ENCODE data around the gene TBC1D25. TPM values are rescaled to one million over a fixed set of nuclear protein-coding genes. Genes with fewer than 3 reads are reported as not detected.

Gene TBC1D25
- total RNA-seq, 4 donors from 2014 or later: 9.9 to 15.9 (median 12.2) TPM

DNA sequence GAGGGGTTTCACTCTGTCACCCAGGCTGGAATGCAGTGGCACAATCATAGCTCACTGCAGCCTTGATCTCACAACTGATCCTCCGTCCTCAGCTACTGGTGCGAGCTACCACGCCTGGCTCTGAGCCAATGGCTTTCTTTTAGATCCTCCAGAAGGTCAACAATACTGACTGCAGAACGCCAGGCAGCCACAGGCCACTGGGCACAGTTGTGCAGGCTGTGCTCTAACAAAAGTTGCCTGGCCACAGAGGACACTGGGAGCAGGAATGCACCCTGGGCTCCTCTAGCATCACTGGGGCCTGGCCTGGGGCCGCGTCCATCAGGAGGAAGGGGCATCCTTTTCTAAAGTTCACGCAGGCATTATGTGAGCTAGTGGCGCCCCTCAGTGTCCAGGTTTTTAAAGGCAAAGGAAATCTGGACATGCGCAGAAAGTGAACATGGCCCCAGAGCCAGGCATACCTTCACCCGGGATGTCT lies 45.6 kb upstream of the TBC1D25 start:
- no peak overlapping the region for H3K4me3 ChIP-seq
- DNase-seq (ENCODE audit: low spot score in 2 of 2): no peak
- 20 to 35% methylated on average over 4 to 10 of the region's 10 CpGs for WGBS, 2 donors
- TF ChIP-seq, protein P1, sequence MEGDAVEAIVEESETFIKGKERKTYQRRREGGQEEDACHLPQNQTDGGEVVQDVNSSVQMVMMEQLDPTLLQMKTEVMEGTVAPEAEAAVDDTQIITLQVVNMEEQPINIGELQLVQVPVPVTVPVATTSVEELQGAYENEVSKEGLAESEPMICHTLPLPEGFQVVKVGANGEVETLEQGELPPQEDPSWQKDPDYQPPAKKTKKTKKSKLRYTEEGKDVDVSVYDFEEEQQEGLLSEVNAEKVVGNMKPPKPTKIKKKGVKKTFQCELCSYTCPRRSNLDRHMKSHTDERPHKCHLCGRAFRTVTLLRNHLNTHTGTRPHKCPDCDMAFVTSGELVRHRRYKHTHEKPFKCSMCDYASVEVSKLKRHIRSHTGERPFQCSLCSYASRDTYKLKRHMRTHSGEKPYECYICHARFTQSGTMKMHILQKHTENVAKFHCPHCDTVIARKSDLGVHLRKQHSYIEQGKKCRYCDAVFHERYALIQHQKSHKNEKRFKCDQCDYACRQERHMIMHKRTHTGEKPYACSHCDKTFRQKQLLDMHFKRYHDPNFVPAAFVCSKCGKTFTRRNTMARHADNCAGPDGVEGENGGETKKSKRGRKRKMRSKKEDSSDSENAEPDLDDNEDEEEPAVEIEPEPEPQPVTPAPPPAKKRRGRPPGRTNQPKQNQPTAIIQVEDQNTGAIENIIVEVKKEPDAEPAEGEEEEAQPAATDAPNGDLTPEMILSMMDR (IDR thresholded peaks at IDR 0.05): no peak
- TF ChIP-seq POLR2A (IDR thresholded peaks at IDR 0.05): no peak
- no peak for TF ChIP-seq EP300 (IDR thresholded peaks at IDR 0.05)
- no peaks in the 10 kb centered on the region for H3K4me1 ChIP-seq
- H3K27ac ChIP-seq: no peak overlapping the region
- no peaks in the 10 kb centered on the region for H3K36me3 ChIP-seq
- H3K9me3 ChIP-seq: no peaks in the 10 kb centered on the region
- H3K27me3 ChIP-seq: no peaks in the 10 kb centered on the region

DNA sequence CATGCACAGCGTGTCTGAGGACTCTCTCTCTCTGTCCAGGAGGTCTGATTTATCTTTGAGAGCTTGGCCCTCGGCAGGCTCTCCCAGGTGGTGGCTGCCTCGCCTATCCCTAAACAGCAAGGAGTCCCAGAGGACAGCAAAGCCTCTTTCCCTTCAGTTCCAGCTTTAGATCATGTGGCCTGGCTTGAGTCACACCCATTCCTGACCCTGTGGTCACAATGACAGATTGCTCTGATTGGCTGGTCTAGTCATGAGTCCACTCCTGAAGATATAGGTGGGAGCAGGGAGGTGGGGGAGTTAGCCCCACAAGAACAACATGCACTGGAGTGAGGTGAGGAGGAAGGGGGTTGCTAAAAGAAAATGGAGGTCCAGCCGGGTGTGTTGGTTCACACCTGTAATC lies 42.9 kb upstream of the TBC1D25 start:
- DNase-seq (ENCODE audit: low spot score in 2 of 2): no peak
- H3K27me3 ChIP-seq: no peaks in the 10 kb centered on the region
- H3K4me1 ChIP-seq: no peaks in the 10 kb centered on the region
- no peaks in the 10 kb centered on the region for H3K9me3 ChIP-seq
- TF ChIP-seq POLR2A (IDR thresholded peaks at IDR 0.05) (no peak), EP300 (IDR thresholded peaks at IDR 0.05) (no peak)
- TF ChIP-seq, protein P1 (IDR thresholded peaks at IDR 0.05): no peak
- H3K4me3 ChIP-seq: no peak overlapping the region
- 73 to 83% methylated on average over 4 of the region's 4 CpGs for WGBS, 2 donors
- no peaks in the 10 kb centered on the region for H3K36me3 ChIP-seq
- H3K27ac ChIP-seq: no peak overlapping the region

DNA sequence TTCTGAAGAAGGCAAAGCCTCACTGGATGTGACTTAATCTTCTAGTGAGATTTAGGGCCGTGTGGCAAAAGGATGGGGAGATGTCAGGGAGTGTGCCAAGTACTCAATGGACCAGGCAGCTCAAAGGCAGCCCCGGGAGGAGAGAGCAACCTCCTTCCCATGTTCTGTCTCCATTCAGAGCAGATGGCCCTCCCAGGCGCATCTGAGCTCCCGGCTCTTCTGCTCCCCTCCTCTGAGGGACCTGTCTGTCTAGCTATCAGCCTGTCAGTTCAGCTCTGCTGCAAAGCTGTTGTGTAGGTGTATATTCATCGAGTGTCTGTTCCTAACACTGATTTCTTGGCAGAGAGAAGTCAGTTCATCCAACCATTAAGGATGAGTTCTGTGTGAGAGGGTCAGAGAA lies 41.6 kb upstream of the TBC1D25 start:
- no peak for DNase-seq (ENCODE audit: low spot score in 2 of 2)
- H3K4me3 ChIP-seq: no peak overlapping the region
- 55 to 65% methylated on average over 4 to 5 of the region's 5 CpGs for WGBS, 2 donors
- no peaks in the 10 kb centered on the region for H3K36me3 ChIP-seq
- no peaks in the 10 kb centered on the region for H3K9me3 ChIP-seq
- no peaks in the 10 kb centered on the region for H3K27me3 ChIP-seq
- TF ChIP-seq POLR2A (IDR thresholded peaks at IDR 0.05) (no peak), EP300 (IDR thresholded peaks at IDR 0.05) (no peak)
- TF ChIP-seq, protein P1 (IDR thresholded peaks at IDR 0.05): no peak
- H3K27ac ChIP-seq: no peak overlapping the region
- no peaks in the 10 kb centered on the region for H3K4me1 ChIP-seq

DNA sequence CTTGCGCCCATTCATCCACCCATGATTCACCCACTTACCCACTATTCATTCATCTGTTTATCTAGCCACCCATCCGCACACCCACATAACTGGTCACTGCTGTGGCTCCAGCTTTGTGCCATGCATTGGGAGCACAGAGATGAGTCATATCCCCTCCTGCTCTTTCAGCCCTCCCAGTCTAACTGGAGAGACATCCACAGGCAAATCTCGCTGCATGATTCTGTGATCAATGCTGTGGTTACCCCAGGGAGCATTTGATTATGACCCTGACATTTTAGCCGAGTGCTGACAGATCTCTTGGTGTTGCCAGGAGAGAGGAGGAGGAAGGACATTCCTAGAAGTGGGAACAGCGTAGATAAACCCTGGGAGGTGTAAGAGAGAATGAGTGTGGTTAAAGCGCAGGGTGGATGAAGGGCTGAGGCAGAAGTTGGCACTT lies 41.1 kb upstream of the TBC1D25 start:
- no peak overlapping the region for H3K27ac ChIP-seq
- WGBS, 2 donors: 48 to 60% methylated on average over 5 to 6 of the region's 6 CpGs
- H3K4me3 ChIP-seq: no peak overlapping the region
- no peak for DNase-seq (ENCODE audit: low spot score in 2 of 2)
- no peak for TF ChIP-seq EP300 (IDR thresholded peaks at IDR 0.05)
- TF ChIP-seq POLR2A (IDR thresholded peaks at IDR 0.05): no peak
- TF ChIP-seq, protein P1 (IDR thresholded peaks at IDR 0.05): no peak
- no peaks in the 10 kb centered on the region for H3K36me3 ChIP-seq
- H3K27me3 ChIP-seq: no peaks in the 10 kb centered on the region
- no peaks in the 10 kb centered on the region for H3K4me1 ChIP-seq
- no peaks in the 10 kb centered on the region for H3K9me3 ChIP-seq

DNA sequence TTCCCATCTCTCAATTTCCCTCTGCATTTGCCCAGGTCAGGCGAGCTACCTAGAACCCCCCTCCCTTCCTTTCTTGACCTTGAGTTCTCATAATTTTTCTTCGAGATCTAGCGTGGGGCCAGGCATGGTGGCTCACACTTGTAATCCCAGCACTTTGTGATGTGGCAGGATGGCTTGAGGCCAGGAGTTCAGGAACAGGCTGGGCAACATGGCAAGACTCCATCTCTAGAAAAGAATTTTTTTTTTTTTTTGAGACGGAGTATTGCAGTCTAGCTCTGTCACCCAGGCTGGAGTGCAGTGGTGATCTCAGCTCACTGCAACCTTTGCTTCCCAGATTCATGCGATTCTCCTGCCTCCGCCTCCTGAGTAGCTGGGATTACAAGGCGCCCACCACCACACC lies 35.3 kb upstream of the TBC1D25 start:
- Histone ChIP-seq H3K27me3 (no peaks in the 10 kb centered on the region), H3K36me3 (no peaks in the 10 kb centered on the region), H3K9me3 (no peaks in the 10 kb centered on the region), H3K27ac (no peak overlapping the region), H3K4me1 (peaks cover 0 to 4% (median 0%) of the 10 kb centered on the region in 4 donors), H3K4me3 (no peak overlapping the region)
- WGBS, 2 donors: 79 to 96% methylated on average over 6 to 7 of the region's 7 CpGs
- no peak for TF ChIP-seq POLR2A (IDR thresholded peaks at IDR 0.05)
- TF ChIP-seq, protein P1 (IDR thresholded peaks at IDR 0.05): no peak
- no peak for TF ChIP-seq EP300 (IDR thresholded peaks at IDR 0.05)
- no peak for DNase-seq (ENCODE audit: low spot score in 2 of 2)
